ENCODE data around the gene DCLK1. TPM values are rescaled to one million over a fixed set of nuclear protein-coding genes. Genes with fewer than 3 reads are reported as not detected.
"Not testable (repeated sequence)": the region's sequence is repeated elsewhere in the genome, so short reads cannot be mapped to it uniquely, and the experiment has no call there.

DCLK1 gene
- total RNA-seq, 3 donors from 2014 or later (not counting 1 experiment from before 2014, with no cell fraction given): not detected

DNA sequence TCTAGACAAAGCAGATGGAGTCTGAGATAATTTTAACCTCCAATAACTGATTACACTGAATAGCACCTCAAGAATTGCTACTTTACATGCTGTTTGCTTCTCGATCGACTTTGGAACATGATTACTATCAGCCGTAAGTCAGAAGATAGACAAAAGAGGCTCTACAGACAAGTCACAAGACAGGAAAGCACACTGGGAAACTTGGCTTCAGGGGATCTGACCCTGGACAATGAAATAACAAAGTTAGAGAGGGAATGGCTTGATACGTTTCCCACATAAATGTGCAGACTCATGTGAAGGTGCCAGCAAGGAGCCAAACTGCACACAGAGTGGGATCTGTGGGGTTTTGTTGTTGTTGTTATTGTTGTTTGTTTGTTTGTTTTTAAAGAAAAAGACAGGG, 28.5 kb downstream of the DCLK1 start:
- Histone ChIP-seq H3K9me3 (ENCODE audit: control insufficient read depth, insufficient read depth, low read length) (no peaks in the 10 kb centered on the region), H3K27ac (ENCODE audit: low read length) (no peak overlapping the region), H3K36me3 (ENCODE audit: control insufficient read depth, insufficient read depth, low read length) (no peaks in the 10 kb centered on the region), H3K4me1 (ENCODE audit: control insufficient read depth, insufficient read depth, low read length) (no peaks in the 10 kb centered on the region), H3K27me3 (ENCODE audit: control insufficient read depth, insufficient read depth, low read length) (no peaks in the 10 kb centered on the region), H3K4me3 (ENCODE audit: low read length) (no peak overlapping the region)
- TF ChIP-seq, protein P1, sequence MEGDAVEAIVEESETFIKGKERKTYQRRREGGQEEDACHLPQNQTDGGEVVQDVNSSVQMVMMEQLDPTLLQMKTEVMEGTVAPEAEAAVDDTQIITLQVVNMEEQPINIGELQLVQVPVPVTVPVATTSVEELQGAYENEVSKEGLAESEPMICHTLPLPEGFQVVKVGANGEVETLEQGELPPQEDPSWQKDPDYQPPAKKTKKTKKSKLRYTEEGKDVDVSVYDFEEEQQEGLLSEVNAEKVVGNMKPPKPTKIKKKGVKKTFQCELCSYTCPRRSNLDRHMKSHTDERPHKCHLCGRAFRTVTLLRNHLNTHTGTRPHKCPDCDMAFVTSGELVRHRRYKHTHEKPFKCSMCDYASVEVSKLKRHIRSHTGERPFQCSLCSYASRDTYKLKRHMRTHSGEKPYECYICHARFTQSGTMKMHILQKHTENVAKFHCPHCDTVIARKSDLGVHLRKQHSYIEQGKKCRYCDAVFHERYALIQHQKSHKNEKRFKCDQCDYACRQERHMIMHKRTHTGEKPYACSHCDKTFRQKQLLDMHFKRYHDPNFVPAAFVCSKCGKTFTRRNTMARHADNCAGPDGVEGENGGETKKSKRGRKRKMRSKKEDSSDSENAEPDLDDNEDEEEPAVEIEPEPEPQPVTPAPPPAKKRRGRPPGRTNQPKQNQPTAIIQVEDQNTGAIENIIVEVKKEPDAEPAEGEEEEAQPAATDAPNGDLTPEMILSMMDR (IDR thresholded peaks at IDR 0.05): no peak
- H3K36me3 Mint-ChIP-seq: no peaks in the 10 kb centered on the region
- no peak overlapping the region for H3K4me3 Mint-ChIP-seq
- intact Hi-C loops (cut with micrococcal nuclease): no loop called here
- DNase-seq: no peak
- H3K27me3 Mint-ChIP-seq (ENCODE audit: low read depth in 2 of 2): no peaks in the 10 kb centered on the region
- H3K9me3 Mint-ChIP-seq: peaks cover 3% of the 10 kb centered on the region in 2 donors
- 85% methylated on average over 4 of the region's 4 CpGs for WGBS (ENCODE audit: insufficient coverage)
- H3K4me1 Mint-ChIP-seq: no peaks in the 10 kb centered on the region
- no peak overlapping the region for H3K27ac Mint-ChIP-seq
- ATAC-seq: no peak

DNA sequence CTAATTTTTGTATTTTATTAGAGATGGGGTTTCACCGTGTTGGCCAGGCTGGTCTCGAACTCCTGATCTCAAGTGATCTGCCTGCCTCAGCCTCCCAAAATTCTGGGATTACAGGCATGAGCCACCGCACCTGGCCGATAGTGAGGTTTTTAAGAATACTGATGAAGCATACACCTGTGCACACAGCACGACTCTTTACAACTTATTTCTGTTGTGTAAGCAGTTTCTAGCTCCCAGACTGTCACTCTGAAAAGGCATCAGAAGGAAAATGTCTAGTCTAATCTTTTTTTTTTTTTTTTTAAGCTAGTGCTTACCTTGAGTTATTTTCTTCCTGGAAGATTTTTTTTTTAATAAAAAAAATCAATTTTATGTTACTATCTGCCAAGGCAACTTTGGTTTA, 29.3 kb downstream of the DCLK1 start:
- H3K9me3 Mint-ChIP-seq; H3K27ac ChIP-seq (ENCODE audit: low read length); DNase-seq; ATAC-seq; H3K27me3 Mint-ChIP-seq (ENCODE audit: low read depth in 2 of 2); intact Hi-C loops (cut with micrococcal nuclease); H3K9me3 ChIP-seq (ENCODE audit: control insufficient read depth, insufficient read depth, low read length); H3K27me3 ChIP-seq (ENCODE audit: control insufficient read depth, insufficient read depth, low read length); H3K4me3 ChIP-seq (ENCODE audit: low read length); H3K36me3 ChIP-seq (ENCODE audit: control insufficient read depth, insufficient read depth, low read length); H3K4me1 Mint-ChIP-seq; H3K4me1 ChIP-seq (ENCODE audit: control insufficient read depth, insufficient read depth, low read length); H3K36me3 Mint-ChIP-seq; H3K4me3 Mint-ChIP-seq; H3K27ac Mint-ChIP-seq: not testable (repeated sequence)
- 88% methylated on average over 5 of the region's 5 CpGs for WGBS (ENCODE audit: insufficient coverage)

DNA sequence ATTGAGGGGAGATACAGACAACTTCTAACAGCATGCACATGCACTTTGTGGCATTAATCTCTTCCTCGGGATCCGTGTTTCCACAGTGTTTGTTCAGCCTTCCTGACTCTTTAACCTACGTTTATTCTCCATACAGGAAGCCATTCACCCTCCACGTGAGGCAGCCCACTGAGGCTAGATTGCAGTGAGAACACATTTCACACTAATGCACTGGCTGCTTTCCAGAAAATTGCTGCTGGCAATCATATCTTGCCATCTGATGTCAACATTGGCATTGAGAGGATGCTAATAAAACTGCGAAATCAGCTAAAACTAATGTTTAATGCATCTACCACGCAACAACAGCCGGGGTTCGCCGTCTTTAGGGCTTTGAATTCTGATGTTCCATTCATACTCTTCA, 30.0 kb downstream of the DCLK1 start:
- H3K36me3 Mint-ChIP-seq: no peaks in the 10 kb centered on the region
- H3K27ac Mint-ChIP-seq: no peak overlapping the region
- H3K4me3 Mint-ChIP-seq: no peak overlapping the region
- Histone ChIP-seq H3K9me3 (ENCODE audit: control insufficient read depth, insufficient read depth, low read length) (no peaks in the 10 kb centered on the region), H3K27me3 (ENCODE audit: control insufficient read depth, insufficient read depth, low read length) (no peaks in the 10 kb centered on the region), H3K36me3 (ENCODE audit: control insufficient read depth, insufficient read depth, low read length) (no peaks in the 10 kb centered on the region), H3K4me3 (ENCODE audit: low read length) (no peak overlapping the region), H3K27ac (ENCODE audit: low read length) (no peak overlapping the region), H3K4me1 (ENCODE audit: control insufficient read depth, insufficient read depth, low read length) (no peaks in the 10 kb centered on the region)
- intact Hi-C loops (cut with micrococcal nuclease): no loop called here
- no peaks in the 10 kb centered on the region for H3K4me1 Mint-ChIP-seq
- DNase-seq (no peak), ATAC-seq (no peak)
- 84% methylated on average over 9 of the region's 9 CpGs for WGBS (ENCODE audit: insufficient coverage)
- H3K27me3 Mint-ChIP-seq (ENCODE audit: low read depth in 2 of 2): no peaks in the 10 kb centered on the region
- TF ChIP-seq, protein P1 (IDR thresholded peaks at IDR 0.05): no peak
- H3K9me3 Mint-ChIP-seq: peaks cover 3 to 7% of the 10 kb centered on the region in 2 donors

DNA sequence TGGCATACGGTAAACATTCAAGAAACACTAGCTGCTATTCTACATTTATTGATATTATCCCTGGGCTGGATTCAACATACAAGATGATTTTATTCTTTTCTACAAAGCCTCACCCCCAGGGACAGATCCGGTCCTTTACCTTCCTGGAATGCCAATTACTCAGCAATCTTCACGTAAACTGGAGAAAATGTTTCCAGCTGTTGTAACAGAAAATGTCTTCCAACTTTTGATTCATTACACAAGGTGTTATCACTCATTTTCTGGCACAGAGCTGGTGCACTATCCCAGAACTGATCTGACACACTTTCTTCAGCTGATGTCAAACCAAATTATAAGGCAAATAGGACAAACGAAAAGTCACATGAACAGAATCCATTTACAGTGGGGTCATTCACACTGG, 33.1 kb downstream of the DCLK1 start:
- no peaks in the 10 kb centered on the region for H3K36me3 Mint-ChIP-seq
- no peak overlapping the region for H3K4me3 Mint-ChIP-seq
- Histone ChIP-seq H3K4me1 (ENCODE audit: control insufficient read depth, insufficient read depth, low read length) (no peaks in the 10 kb centered on the region), H3K27ac (ENCODE audit: low read length) (no peak overlapping the region), H3K9me3 (ENCODE audit: control insufficient read depth, insufficient read depth, low read length) (no peaks in the 10 kb centered on the region), H3K27me3 (ENCODE audit: control insufficient read depth, insufficient read depth, low read length) (no peaks in the 10 kb centered on the region), H3K4me3 (ENCODE audit: low read length) (no peak overlapping the region), H3K36me3 (ENCODE audit: control insufficient read depth, insufficient read depth, low read length) (no peaks in the 10 kb centered on the region)
- H3K27ac Mint-ChIP-seq: no peak overlapping the region
- ATAC-seq (no peak), DNase-seq (no peak)
- TF ChIP-seq, protein P1 (IDR thresholded peaks at IDR 0.05): no peak
- 72% methylated on average over 4 of the region's 4 CpGs for WGBS (ENCODE audit: insufficient coverage)
- no peaks in the 10 kb centered on the region for H3K4me1 Mint-ChIP-seq
- intact Hi-C loops (cut with micrococcal nuclease): no loop called here
- no peaks in the 10 kb centered on the region for H3K27me3 Mint-ChIP-seq (ENCODE audit: low read depth in 2 of 2)
- peaks cover 5 to 10% of the 10 kb centered on the region in 2 donors for H3K9me3 Mint-ChIP-seq

Data from natural killer cell (primary cell).